MCF 10A (cell line): ENCODE measurements around the gene TMA16. TPM values are rescaled to one million over a fixed set of nuclear protein-coding genes. Genes with fewer than 3 reads are reported as not detected.
A peak's percentile ranks its signal among the peaks of the same experiment; 100 is the strongest.
"Not testable (repeated sequence)": the region's sequence is repeated elsewhere in the genome, so short reads cannot be mapped to it uniquely, and the experiment has no call there.

Experiments
- Bru-seq: library from RNA; stranded (reverse); fragments of 400-500 nt; gene quantifications from one replicate; lab custom pipeline; 2021; lab: Mats Ljungman, UMichigan
- BruChase-seq, 2 experiments: library from RNA; stranded (reverse); fragments of 400-500 nt; gene quantifications; one replicate each; lab custom pipeline; 2021; lab: Mats Ljungman, UMichigan
- BruUV-seq: library from RNA; stranded (reverse); fragments of 400-500 nt; replicated peaks from 2 replicates; lab custom pipeline; 2021; lab: Mats Ljungman, UMichigan
- CTCF ChIA-PET: fragments of 300-600 bp; sonication (Branson Sonifier 250); formaldehyde crosslinking; extraction: SDS; loops from one replicate; lab custom pipeline; 2021; ENCODE audit warnings: antibody characterized with exemption, inconsistent platforms; lab: Yijun Ruan, JAX
- POLR2A ChIA-PET: fragments of 300-600, 350-650 bp; sonication (Branson Sonifier 250); formaldehyde crosslinking; extraction: SDS; loops from one replicate; lab custom pipeline; 2020; ENCODE audit warnings: antibody characterized with exemption, inconsistent platforms; lab: Yijun Ruan, JAX
- DNase-seq: peaks from one replicate; pipeline ENCODE4 v3.0.0-alpha.2; 2018; ENCODE audit not compliant: unreplicated experiment
- H3K27ac Mint-ChIP-seq: one replicate; pipeline ENCODE4 v1.8.0; 2022; ENCODE audit warnings: mild to moderate bottlenecking, low read depth, mixed read lengths; ENCODE audit not compliant: unreplicated experiment
- H3K27me3 Mint-ChIP-seq: one replicate; pipeline ENCODE4 v1.8.0; 2022; ENCODE audit warnings: mixed read lengths; ENCODE audit not compliant: insufficient read depth, unreplicated experiment
- H3K36me3 Mint-ChIP-seq: one replicate; pipeline ENCODE4 v1.8.0; 2022; ENCODE audit warnings: mild to moderate bottlenecking, moderate library complexity, mixed read lengths; ENCODE audit not compliant: insufficient read depth, unreplicated experiment
- H3K4me1 Mint-ChIP-seq: one replicate; pipeline ENCODE4 v1.8.0; 2022; ENCODE audit warnings: mixed read lengths; ENCODE audit not compliant: insufficient read depth, unreplicated experiment
- H3K4me3 Mint-ChIP-seq: one replicate; pipeline ENCODE4 v1.8.0; 2022; ENCODE audit warnings: mild to moderate bottlenecking, moderate library complexity, mixed read lengths; ENCODE audit not compliant: unreplicated experiment
- H3K9me3 Mint-ChIP-seq: one replicate; pipeline ENCODE4 v1.8.0; 2022; ENCODE audit warnings: mixed read lengths; ENCODE audit not compliant: unreplicated experiment
- CTCF ChIP-seq: fragments of 200-600 bp; IDR thresholded peaks from one replicate; pipeline ENCODE4 v1.8.0; 2022; ENCODE audit warnings: antibody characterized with exemption, mild to moderate bottlenecking; ENCODE audit not compliant: unreplicated experiment
- intact Hi-C: fragments of 100-400 bp; cut with micrococcal nuclease; formaldehyde crosslinking; loops from 2 replicates; pipeline ENCODE4 v1.14.1; 2022
- long read RNA-seq: library from polyadenylated mRNA; stranded (forward); transcript quantifications from one replicate; pipeline ENCODE4 v2.0.0, GENCODE V29; 2022
- total RNA-seq: library from RNA; stranded (reverse); gene quantifications from 2 replicates; pipeline ENCODE4 v1.2.3, GENCODE V29; 2022

The TMA16 gene
- 41.4 and 53.9 TPM in 2 replicates for total RNA-seq
- Bru-seq, nascent RNA: percentile 92 among the genes with signal in this experiment
- BruChase-seq, experiment 1, labeled RNA remaining after a 6-hour chase: percentile 85 among the genes with signal in this experiment
- percentile 88 among the genes with signal in this experiment for BruChase-seq, experiment 2, labeled RNA remaining after a 2-hour chase
- long read RNA-seq, transcript TMA16-201 (7 exons, 1,978 nt): major isoform, 106 of 140 reads
- long read RNA-seq, transcript TMA16-209 (6 exons, 803 nt): minor isoform, 10 of 140 reads
- long read RNA-seq, partial matches to known transcripts: 2 of 140 reads
- long read RNA-seq, other reads (novel, unspliced or antisense): 22 of 140 reads

- intact Hi-C loops: loop anchor here (5.0 to 10.0 kb wide), 2 partner anchors 48 to 330 kb away; partner anchors contain the start of gene NAF1
- CTCF ChIA-PET: interaction anchor here (0.6 to 1.3 kb wide), 7 partner anchors 16 to 599 kb away, joined by 3 to 7 read pairs (median 3); partner anchors contain the start of gene NPY1R
Observed at GRCh38 chr4:163494360-163495241, at the start of gene TMA16. Gene TMA16 (plus strand): TSS chr4:163494690. CDS start chr4:163494802, 112 bp downstream.

GRCh38 chr4:163447023-163447422 lies 47.5 kb upstream of the TMA16 start:
- H3K27ac Mint-ChIP-seq: peak overlapping the region; percentile 46
- not testable (repeated sequence) for BruUV-seq

More at GRCh38 chr4:163494360-163495241, at the start of gene TMA16:
- H3K4me1 Mint-ChIP-seq: peaks cover 14% of the 10 kb centered on the region
- peak within 1 kb of the TSS; percentile 98 for H3K27ac Mint-ChIP-seq
- DNase-seq: peak; percentile 96
- no peaks in the 10 kb centered on the region for H3K9me3 Mint-ChIP-seq
- BruUV-seq: TSS peak; percentile 62
- peak within 1 kb of the TSS; percentile 94 for H3K4me3 Mint-ChIP-seq
- POLR2A ChIA-PET: interaction anchor here (0.5 to 1.4 kb wide), 29 partner anchors 9 to 1463 kb away, joined by 3 to 21 read pairs (median 3); partner anchors contain the start of genes NAF1 and NPY1R
- TF ChIP-seq CTCF: no peak
- H3K27me3 Mint-ChIP-seq: no peaks in the 10 kb centered on the region
- H3K36me3 Mint-ChIP-seq: peaks cover 7% of the 10 kb centered on the region

GRCh38 chr4:163447481-163447880 lies 47.0 kb upstream of the TMA16 start:
- ChIA-PET POLR2A (interaction anchor here (0.6 to 2.3 kb wide), 4 partner anchors 12 to 397 kb away, joined by 3 to 7 read pairs (median 3); no protein-coding TSS in a partner anchor), CTCF (interaction anchor here (0.6 to 1.3 kb wide), 6 partner anchors 8 to 500 kb away, joined by 3 to 5 read pairs (median 4); no protein-coding TSS in a partner anchor)
- Mint-ChIP-seq H3K4me3 (no peak overlapping the region), H3K4me1 (peaks cover 7% of the 10 kb centered on the region), H3K9me3 (no peaks in the 10 kb centered on the region), H3K27ac (peak overlapping the region; percentile 46), H3K36me3 (peaks cover 10% of the 10 kb centered on the region), H3K27me3 (no peaks in the 10 kb centered on the region)
- intact Hi-C loops: no loop called here
- BruUV-seq: no TSS peak
- TF ChIP-seq CTCF: no peak
- DNase-seq: no peak

More at GRCh38 chr4:163447023-163447422, 47.5 kb upstream of the TMA16 start:
- DNase-seq, H3K9me3 Mint-ChIP-seq, H3K4me3 Mint-ChIP-seq, H3K27me3 Mint-ChIP-seq, intact Hi-C loops, H3K4me1 Mint-ChIP-seq, H3K36me3 Mint-ChIP-seq: not testable (repeated sequence)
- ChIA-PET CTCF (interaction anchor here (0.6 to 1.1 kb wide), 4 partner anchors 10 to 500 kb away, joined by 3 to 4 read pairs (median 4); no protein-coding TSS in a partner anchor), POLR2A (interaction anchor here (0.7 to 2.3 kb wide), 2 partner anchors 12 to 162 kb away, joined by 3 to 7 read pairs; no protein-coding TSS in a partner anchor)

GRCh38 chr4:163448540-163449203 lies 45.8 kb upstream of the TMA16 start:
- POLR2A ChIA-PET: interaction anchor here (0.6 to 2.3 kb wide), 6 partner anchors 11 to 1088 kb away, joined by 3 to 7 read pairs (median 4); partner anchors contain the start of gene TMA16
- peak; percentile 78 for DNase-seq
- H3K4me3 Mint-ChIP-seq: no peak overlapping the region

More at GRCh38 chr4:163448540-163449203, 45.8 kb upstream of the TMA16 start:
- peak overlapping the region; percentile 1 for H3K27ac Mint-ChIP-seq
- intact Hi-C loops: no loop called here
- no peaks in the 10 kb centered on the region for H3K9me3 Mint-ChIP-seq
- CTCF ChIA-PET: interaction anchor here (1.3 kb wide), 1 partner anchor 9 kb away, joined by 4 read pairs; no protein-coding TSS in a partner anchor
- BruUV-seq: no TSS peak
- H3K36me3 Mint-ChIP-seq: peaks cover 10% of the 10 kb centered on the region
- TF ChIP-seq CTCF: no peak
- no peaks in the 10 kb centered on the region for H3K27me3 Mint-ChIP-seq
- peaks cover 7% of the 10 kb centered on the region for H3K4me1 Mint-ChIP-seq
